HG02970 (cell line): ENCODE results near the gene MAGI1.

Source experiments
- ATAC-seq: cut with Tn5 transposase; IDR thresholded peaks from one replicate; pipeline ENCODE4 v1.9.1; 2021; ENCODE audit warnings: mild to moderate bottlenecking, moderate library complexity, moderate number of reproducible peaks; ENCODE audit not compliant: unreplicated experiment, low FRiP score

MAGI1 gene

GRCh38 chr3:65778968-65779367 lies 259.8 kb downstream of the MAGI1 start:
- no peak for ATAC-seq

DNA sequence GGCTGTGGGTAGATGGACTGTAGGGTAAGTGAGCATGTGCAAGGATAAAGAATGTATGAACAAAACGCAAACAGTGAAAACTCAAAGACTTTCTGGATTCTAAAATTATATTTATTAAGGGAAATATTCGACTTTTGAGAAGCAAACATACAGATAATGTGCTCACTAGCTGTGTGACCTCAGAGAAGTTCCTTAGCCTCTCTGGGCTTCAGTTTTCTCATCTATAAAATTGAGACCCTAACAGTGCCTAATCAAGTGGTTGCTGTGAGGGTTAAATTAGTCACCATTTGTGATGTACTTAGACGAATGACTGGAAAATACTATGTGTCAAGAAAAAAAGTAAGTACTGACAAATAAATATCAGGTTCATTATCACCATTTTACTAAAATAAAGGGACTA lies 261.7 kb downstream of the MAGI1 start:
- ATAC-seq, result no peak

- ATAC-seq, result no peak
These were observed 262.2 kb downstream of the MAGI1 start for GRCh38 chr3:65776494-65776893.

- no peak for ATAC-seq
These were observed 262.6 kb downstream of the MAGI1 start for GRCh38 chr3:65776081-65776480.

- no peak for ATAC-seq
These were observed 266.0 kb downstream of the MAGI1 start for GRCh38 chr3:65772758-65773157.

DNA sequence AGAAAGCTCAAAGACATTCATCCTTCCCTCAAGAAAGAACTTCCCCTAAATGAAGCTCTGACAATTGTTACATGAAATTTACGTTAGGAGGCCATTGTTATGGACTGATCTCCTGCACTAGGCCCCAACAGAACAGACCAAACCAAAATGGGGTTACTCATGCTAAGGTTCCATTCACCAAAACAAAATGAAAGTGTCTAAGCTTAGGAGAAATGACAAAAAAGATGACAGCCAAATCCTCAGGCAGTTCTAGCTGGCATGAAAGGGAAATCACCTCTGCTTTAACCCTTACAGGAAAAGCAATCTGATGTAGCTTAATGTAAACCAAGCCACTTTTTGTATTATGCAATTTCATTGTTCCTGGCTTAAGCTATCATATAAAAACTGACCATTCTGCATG lies 271.2 kb downstream of the MAGI1 start:
- no peak for ATAC-seq

DNA sequence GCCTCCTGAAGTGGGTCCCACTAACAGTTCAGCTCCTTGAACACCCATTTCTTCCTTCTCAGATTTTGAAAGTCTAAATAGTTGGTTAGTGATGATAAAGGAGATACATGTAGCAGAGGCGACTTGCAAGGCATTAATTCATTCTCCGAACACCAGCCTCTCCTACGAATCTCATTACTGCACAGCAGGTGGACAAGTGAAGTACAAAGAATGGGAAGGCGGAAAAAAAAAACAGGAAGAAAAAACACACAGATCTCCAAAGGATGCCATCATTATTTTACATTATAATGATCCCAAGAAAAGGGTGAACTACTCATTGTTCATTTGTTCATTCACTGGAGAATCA lies 276.5 kb downstream of the MAGI1 start:
- ATAC-seq, result no peak

GRCh38 chr3:65761446-65762234 lies 277.1 kb downstream of the MAGI1 start:
- ATAC-seq, result no peak

DNA sequence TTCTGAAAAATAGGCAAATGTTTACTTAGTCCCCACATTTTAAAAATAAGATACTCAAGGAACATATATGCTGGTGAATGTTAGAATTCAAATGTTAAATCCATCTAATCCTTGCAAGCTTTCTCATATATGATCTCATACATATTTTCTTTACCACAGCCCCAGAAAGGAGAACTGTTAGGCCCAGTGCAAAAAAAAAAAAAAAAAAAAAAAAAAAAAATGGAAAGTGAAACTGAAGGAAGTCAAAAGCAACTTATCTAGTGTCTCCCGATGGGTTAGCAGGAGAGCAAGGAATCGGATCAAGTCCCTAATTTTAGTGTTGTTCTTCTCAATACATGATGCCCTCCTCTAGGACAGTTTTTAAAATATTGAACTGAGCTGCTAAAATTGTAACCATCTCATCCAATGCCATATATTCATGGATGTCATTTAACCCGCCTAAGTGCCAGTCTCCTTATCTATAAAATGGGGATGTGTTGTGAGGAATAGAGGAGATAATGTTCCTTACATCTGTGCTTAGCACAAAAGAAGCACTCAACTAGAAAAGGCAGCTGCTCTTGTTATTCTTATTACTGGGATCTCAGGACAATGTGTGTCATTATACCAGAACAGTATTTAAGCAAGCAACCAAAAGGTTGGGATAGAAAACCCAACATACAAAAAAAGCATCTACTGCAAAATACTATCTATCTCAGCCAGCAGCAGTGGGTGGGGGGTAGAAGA lies 279.7 kb downstream of the MAGI1 start:
- ATAC-seq, result no peak

DNA sequence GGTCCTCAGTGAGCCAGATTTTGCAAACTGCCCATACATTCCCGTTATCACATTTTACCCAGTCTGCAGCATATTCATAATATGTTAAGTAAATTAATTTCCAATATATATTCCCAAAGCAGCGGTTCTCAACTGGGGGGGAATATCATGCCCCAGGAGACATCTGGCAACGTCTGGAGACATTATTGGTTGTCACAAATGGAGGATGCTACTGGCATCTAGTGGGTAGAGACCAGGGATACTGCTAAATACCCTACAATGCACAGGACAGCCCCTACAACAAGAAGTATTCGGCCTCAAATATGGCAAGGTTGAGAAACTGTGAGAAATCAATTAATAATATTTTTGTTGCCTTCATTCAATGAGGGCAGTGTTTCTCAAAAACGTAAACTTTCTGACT lies 280.3 kb downstream of the MAGI1 start:
- ATAC-seq, result no peak

DNA sequence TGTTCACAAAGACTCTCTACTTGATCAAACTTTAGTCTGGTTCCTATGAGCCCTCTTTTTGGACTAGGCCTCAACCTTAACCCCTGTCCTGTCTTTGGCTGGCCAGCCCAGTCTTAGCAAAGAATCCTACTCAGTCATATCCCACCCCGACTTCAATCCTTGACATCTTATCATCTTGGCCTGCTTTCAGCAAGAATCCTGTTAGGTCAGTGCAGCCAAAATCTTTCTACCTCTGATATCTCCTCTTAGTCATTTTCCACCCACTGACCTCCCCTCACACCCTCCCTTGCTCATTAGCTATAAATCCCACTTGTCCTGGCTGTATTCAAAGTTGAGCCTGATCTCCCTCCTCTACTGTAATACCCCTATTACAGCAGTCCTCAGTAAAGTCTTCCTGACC lies 286.1 kb downstream of the MAGI1 start:
- ATAC-seq, result no peak

DNA sequence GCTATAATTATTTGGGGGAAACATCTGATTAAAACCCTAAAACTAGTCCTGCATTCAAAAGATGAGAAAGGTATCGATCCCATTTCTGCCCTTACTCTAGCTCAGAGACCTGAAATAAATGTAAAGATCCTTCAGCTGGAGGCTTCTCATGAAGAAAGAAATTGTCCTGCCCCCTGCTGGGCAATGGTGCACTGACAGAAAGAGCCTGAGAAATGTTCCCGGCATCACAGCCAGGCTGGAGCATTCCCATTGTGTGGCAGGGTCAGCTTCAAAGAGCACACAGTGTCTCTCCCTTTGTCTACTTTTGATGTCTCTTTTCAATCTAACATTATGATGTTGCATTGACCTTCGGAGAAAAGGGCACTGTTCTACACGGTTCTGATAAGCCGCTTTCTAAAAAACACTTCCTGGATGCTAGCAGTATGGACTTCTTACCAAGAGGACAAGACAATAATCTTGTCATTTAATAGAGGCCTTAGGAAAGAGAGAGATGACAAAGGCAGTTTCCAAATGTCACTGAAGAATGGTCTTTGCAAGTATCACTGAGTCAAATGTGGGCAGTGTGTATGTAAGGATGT lies 287.5 kb downstream of the MAGI1 start:
- ATAC-seq, result no peak

DNA sequence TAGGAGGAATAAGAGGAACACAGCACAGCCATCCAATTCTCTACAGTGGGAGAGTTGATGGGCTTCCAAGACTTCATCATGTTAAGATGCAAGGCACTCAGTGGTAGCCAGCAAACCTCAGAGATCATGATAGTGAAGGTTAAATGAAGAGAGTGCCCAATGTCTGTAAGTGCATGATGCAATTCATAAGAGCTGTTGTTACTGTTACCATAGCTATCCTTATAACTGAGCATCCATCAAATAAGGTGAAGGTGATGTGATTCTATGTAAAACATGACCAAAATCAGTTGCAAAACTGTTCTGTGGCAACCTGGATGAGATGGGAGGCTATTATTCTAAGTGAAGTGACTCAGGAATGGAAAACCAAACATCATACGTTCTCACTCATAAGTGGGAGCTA lies 289.7 kb downstream of the MAGI1 start:
- ATAC-seq, result no peak

GRCh38 chr3:65748326-65748725 lies 290.4 kb downstream of the MAGI1 start:
- no peak for ATAC-seq

- ATAC-seq, result no peak
These were observed 291.9 kb downstream of the MAGI1 start for GRCh38 chr3:65746848-65747247.

DNA sequence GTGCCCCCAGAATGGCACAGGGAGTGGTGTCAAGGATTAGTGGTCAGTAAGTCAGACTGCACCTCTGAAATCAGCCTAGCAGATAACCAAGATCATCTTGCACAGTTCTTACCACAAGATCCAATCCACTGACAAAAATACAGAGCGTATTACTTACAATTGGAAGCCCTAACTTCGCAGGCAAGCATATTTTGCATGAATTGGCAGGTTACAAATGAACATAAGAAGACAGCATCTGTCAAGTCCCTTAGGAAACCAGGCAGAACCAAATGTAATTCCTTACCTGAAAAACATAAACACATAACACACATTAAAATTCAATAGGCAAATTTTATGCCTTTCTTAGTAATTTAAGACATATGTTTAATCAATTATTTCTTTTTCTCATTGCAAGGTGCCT lies 293.4 kb downstream of the MAGI1 start:
- no peak for ATAC-seq

DNA sequence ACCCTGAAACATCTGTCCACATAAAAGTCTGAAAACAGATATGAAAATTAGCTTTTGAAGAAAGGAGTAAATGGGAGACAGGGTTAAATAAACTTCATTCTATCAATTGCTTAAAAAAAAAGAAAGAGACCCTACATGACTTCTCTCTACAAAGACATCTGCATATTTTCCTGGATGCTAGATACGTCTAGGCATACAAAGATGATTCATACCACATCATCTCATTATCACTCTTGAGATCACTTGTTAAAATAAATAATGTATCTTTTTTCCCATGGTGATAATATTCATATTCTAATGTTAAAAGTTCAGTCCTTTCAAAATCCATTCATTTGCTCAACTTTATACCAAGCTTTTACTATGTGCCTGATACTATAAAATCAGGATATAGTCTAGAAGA lies 295.8 kb downstream of the MAGI1 start:
- ATAC-seq, result no peak

DNA sequence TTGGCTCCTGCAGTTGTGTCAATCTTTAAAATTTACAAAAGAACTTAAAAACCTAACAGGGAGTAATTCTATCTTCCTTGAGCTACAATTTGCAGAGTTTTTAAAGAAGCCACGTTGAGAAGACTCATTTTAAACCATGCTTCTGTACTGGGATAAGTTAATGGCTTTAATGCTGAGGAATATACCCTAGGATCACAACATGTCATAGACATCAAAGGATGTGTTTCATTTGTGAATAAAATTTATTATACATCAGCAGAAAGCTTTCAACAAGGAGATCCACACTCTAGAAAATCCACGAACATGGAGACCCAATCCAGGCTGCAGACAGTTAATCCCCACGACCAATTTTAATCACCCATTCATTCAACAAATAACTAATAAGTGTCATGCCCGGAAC lies 297.2 kb downstream of the MAGI1 start:
- no peak for ATAC-seq

DNA sequence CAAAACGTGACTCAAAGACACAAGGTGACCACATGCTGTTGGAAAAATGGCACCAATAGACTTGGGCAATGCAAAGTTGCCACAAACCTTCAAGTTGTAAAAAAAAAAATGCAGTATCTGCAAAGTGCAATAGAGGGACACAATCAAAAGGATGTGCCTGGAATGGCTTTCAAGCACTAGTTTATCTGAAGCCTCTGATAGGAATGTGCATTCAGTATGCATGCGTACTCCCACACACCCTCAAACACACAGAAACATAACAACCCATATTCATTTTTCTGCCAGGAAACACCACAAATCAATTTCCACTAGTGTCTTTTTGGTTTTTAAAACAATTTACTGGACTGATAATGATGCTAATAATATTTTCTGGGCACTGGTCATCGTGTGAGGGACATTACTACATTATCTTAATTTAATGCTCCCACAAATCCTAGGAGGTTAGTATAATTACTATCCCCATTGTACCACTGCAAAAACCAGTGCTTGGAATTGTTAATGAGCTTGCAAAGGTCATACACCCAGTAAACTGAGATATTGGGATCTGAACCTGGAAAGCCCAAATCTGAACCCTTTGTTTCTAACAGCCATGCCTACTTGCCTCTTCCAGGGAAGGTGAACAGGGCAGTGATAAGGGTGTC lies 298.7 kb downstream of the MAGI1 start:
- no peak for ATAC-seq

DNA sequence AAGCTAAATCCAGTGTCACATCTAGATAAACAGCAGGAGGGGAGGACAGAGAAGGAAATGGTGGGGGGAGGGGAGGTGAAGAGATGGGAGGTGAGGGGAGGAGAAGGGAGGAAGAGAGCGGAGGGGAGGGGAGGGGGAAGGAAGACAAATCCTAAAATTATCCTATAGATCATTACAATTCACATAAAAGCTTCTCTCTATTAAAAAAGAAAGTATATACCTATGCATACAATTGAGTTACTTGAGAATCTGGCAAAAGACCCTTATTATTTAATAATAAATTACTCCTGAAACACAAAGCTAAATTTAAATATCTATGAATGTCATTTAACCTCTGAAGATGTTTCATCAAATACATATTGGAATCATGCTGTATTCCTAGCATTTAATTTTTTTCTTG lies 303.9 kb downstream of the MAGI1 start:
- no peak for ATAC-seq

GRCh38 chr3:65734382-65734781 lies 304.3 kb downstream of the MAGI1 start:
- no peak for ATAC-seq
